ENCODE data around the gene KIF22. TPM values are rescaled to one million over a fixed set of nuclear protein-coding genes. Genes with fewer than 3 reads are reported as not detected.
"Not testable (repeated sequence)": the region's sequence is repeated elsewhere in the genome, so short reads cannot be mapped to it uniquely, and the experiment has no call there.

The KIF22 gene
- total RNA-seq, 1 experiment from 2014 or later: 137 TPM

- no peaks in the 10 kb centered on the region for H3K27me3 ChIP-seq (replicated peaks)
- no peaks in the 10 kb centered on the region for H3K9me3 ChIP-seq (replicated peaks)
- peak in 1 of 2 experiments; percentile 45 for DNase-seq (ENCODE audit: low read depth in 1 of 2, low spot score in 2 of 2)
- H3K27ac ChIP-seq: peak overlapping the region; percentile 67
- peaks cover 37% of the 10 kb centered on the region for H3K36me3 ChIP-seq
- peak overlapping the region; percentile 46 for H3K4me3 ChIP-seq
- H3K4me1 ChIP-seq (replicated peaks): peaks cover 83% of the 10 kb centered on the region
These were observed 30.4 kb downstream of the KIF22 start for GRCh38 chr16:29820730-29821642.

GRCh38 chr16:29821643-29822115 is 31.1 kb downstream of the KIF22 start:
- Histone ChIP-seq H3K4me3 (peak overlapping the region; percentile 46), H3K36me3 (peaks cover 31% of the 10 kb centered on the region), H3K27ac (peak overlapping the region; percentile 67), H3K4me1 (replicated peaks) (peaks cover 83% of the 10 kb centered on the region), H3K9me3 (replicated peaks) (no peaks in the 10 kb centered on the region), H3K27me3 (replicated peaks) (no peaks in the 10 kb centered on the region)
- DNase-seq (ENCODE audit: low read depth in 1 of 2, low spot score in 2 of 2): peak; percentile 71 to 81

- DNase-seq (ENCODE audit: low read depth in 1 of 2, low spot score in 2 of 2): peak in 1 of 2 experiments; percentile 81
- H3K27ac ChIP-seq: peak overlapping the region; percentile 57
- no peaks in the 10 kb centered on the region for H3K9me3 ChIP-seq (replicated peaks)
- H3K4me1 ChIP-seq (replicated peaks): peaks cover 63% of the 10 kb centered on the region
- H3K36me3 ChIP-seq: peaks cover 14% of the 10 kb centered on the region
- no peak overlapping the region for H3K4me3 ChIP-seq
- H3K27me3 ChIP-seq (replicated peaks): no peaks in the 10 kb centered on the region
These were observed 34.1 kb downstream of the KIF22 start for GRCh38 chr16:29824589-29825144.

GRCh38 chr16:29825145-29826044 is 34.8 kb downstream of the KIF22 start:
- Histone ChIP-seq H3K4me1 (replicated peaks) (peaks cover 56% of the 10 kb centered on the region), H3K9me3 (replicated peaks) (no peaks in the 10 kb centered on the region), H3K36me3 (peaks cover 7% of the 10 kb centered on the region; the same call in 1 of the 2 replicates), H3K4me3 (no peak overlapping the region), H3K27me3 (replicated peaks) (no peaks in the 10 kb centered on the region), H3K27ac (peak overlapping the region; percentile 57)
- peak; percentile 87 to 90 for DNase-seq (ENCODE audit: low read depth in 1 of 2, low spot score in 2 of 2)

- peaks cover 6% of the 10 kb centered on the region; the same call in 1 of the 2 replicates for H3K36me3 ChIP-seq
- H3K27ac ChIP-seq: peak overlapping the region; percentile 57; the same call in 1 of the 2 replicates
- no peak for DNase-seq (ENCODE audit: low read depth in 1 of 2, low spot score in 2 of 2)
- H3K27me3 ChIP-seq (replicated peaks): no peaks in the 10 kb centered on the region
- H3K4me3 ChIP-seq: no peak overlapping the region
- H3K9me3 ChIP-seq (replicated peaks): no peaks in the 10 kb centered on the region
- H3K4me1 ChIP-seq (replicated peaks): peaks cover 49% of the 10 kb centered on the region
These were observed 35.8 kb downstream of the KIF22 start for GRCh38 chr16:29826342-29826695.

GRCh38 chr16:29830774-29831173 is 40.2 kb downstream of the KIF22 start:
- Histone ChIP-seq H3K27me3 (replicated peaks) (no peaks in the 10 kb centered on the region), H3K27ac (no peak overlapping the region), H3K4me3 (no peak overlapping the region), H3K9me3 (replicated peaks) (no peaks in the 10 kb centered on the region), H3K36me3 (peaks cover 29% of the 10 kb centered on the region), H3K4me1 (replicated peaks) (peaks cover 6% of the 10 kb centered on the region)
- DNase-seq (ENCODE audit: low read depth in 1 of 2, low spot score in 2 of 2): no peak

- Histone ChIP-seq H3K36me3 (peaks cover 32% of the 10 kb centered on the region), H3K9me3 (replicated peaks) (no peaks in the 10 kb centered on the region), H3K4me3 (no peak overlapping the region), H3K4me1 (replicated peaks) (no peaks in the 10 kb centered on the region), H3K27ac (no peak overlapping the region), H3K27me3 (replicated peaks) (no peaks in the 10 kb centered on the region)
- no peak for DNase-seq (ENCODE audit: low read depth in 1 of 2, low spot score in 2 of 2)
These were observed 40.9 kb downstream of the KIF22 start for GRCh38 chr16:29831490-29831889.

- not testable (repeated sequence) for H3K27me3 ChIP-seq (replicated peaks); DNase-seq (ENCODE audit: low read depth in 1 of 2, low spot score in 2 of 2); H3K4me1 ChIP-seq (replicated peaks); H3K27ac ChIP-seq; H3K9me3 ChIP-seq (replicated peaks); H3K4me3 ChIP-seq
- peaks cover 44% of the 10 kb centered on the region for H3K36me3 ChIP-seq
These were observed 42.7 kb downstream of the KIF22 start for GRCh38 chr16:29833219-29833618.

GRCh38 chr16:29834079-29834478 is 43.5 kb downstream of the KIF22 start:
- Histone ChIP-seq H3K36me3 (peaks cover 50% of the 10 kb centered on the region), H3K27ac (no peak overlapping the region), H3K9me3 (replicated peaks) (no peaks in the 10 kb centered on the region), H3K27me3 (replicated peaks) (no peaks in the 10 kb centered on the region), H3K4me1 (replicated peaks) (no peaks in the 10 kb centered on the region), H3K4me3 (no peak overlapping the region)
- no peak for DNase-seq (ENCODE audit: low read depth in 1 of 2, low spot score in 2 of 2)

GRCh38 chr16:29835926-29836325 is 45.4 kb downstream of the KIF22 start:
- H3K27me3 ChIP-seq (replicated peaks): no peaks in the 10 kb centered on the region
- no peak for DNase-seq (ENCODE audit: low read depth in 1 of 2, low spot score in 2 of 2)
- no peak overlapping the region for H3K27ac ChIP-seq
- no peaks in the 10 kb centered on the region for H3K4me1 ChIP-seq (replicated peaks)
- H3K36me3 ChIP-seq: peaks cover 63% of the 10 kb centered on the region
- H3K4me3 ChIP-seq: no peak overlapping the region
- H3K9me3 ChIP-seq (replicated peaks): no peaks in the 10 kb centered on the region

GRCh38 chr16:29836623-29837022 is 46.1 kb downstream of the KIF22 start:
- Histone ChIP-seq H3K4me3 (no peak overlapping the region), H3K9me3 (replicated peaks) (no peaks in the 10 kb centered on the region), H3K27me3 (replicated peaks) (no peaks in the 10 kb centered on the region), H3K4me1 (replicated peaks) (no peaks in the 10 kb centered on the region), H3K36me3 (peaks cover 61% of the 10 kb centered on the region), H3K27ac (no peak overlapping the region)
- DNase-seq (ENCODE audit: low read depth in 1 of 2, low spot score in 2 of 2): no peak

GRCh38 chr16:29837841-29838240 is 47.3 kb downstream of the KIF22 start:
- peaks cover 65% of the 10 kb centered on the region for H3K36me3 ChIP-seq
- H3K9me3 ChIP-seq (replicated peaks): no peaks in the 10 kb centered on the region
- no peaks in the 10 kb centered on the region for H3K4me1 ChIP-seq (replicated peaks)
- H3K27me3 ChIP-seq (replicated peaks): no peaks in the 10 kb centered on the region
- H3K27ac ChIP-seq: no peak overlapping the region
- H3K4me3 ChIP-seq: no peak overlapping the region
- DNase-seq (ENCODE audit: low read depth in 1 of 2, low spot score in 2 of 2): no peak

- peaks cover 69% of the 10 kb centered on the region for H3K36me3 ChIP-seq
- no peak for DNase-seq (ENCODE audit: low read depth in 1 of 2, low spot score in 2 of 2)
- H3K27ac ChIP-seq: no peak overlapping the region
- no peaks in the 10 kb centered on the region for H3K27me3 ChIP-seq (replicated peaks)
- no peaks in the 10 kb centered on the region for H3K9me3 ChIP-seq (replicated peaks)
- no peaks in the 10 kb centered on the region for H3K4me1 ChIP-seq (replicated peaks)
- no peak overlapping the region for H3K4me3 ChIP-seq
These were observed 49.3 kb downstream of the KIF22 start for GRCh38 chr16:29839822-29840221.
